Fibroblast of lung (primary cell): Measurements from ENCODE around the gene TRIM67. TPM values are rescaled to one million over a fixed set of nuclear protein-coding genes. Genes with fewer than 3 reads are reported as not detected.

Experiments
- DNase-seq, 2 donors: peaks; one replicate each; pipeline versions ENCODE4 v3.0.0 to v3.0.0-alpha.2; 2010; ENCODE audit warnings: low read depth in 2 of 2
- H2AFZ ChIP-seq: 2 replicates; pipeline ENCODE4 v1.5.1; 2012; ENCODE audit warnings: low read length, control low read depth, inconsistent platforms
- H3K27ac ChIP-seq: 2 replicates; pipeline ENCODE4 v1.5.1; 2011; ENCODE audit warnings: low read length, control low read depth; ENCODE audit not compliant: insufficient read depth
- H3K27me3 ChIP-seq: 2 replicates; pipeline ENCODE4 v1.5.1; 2011; ENCODE audit warnings: mild to moderate bottlenecking, low read length; ENCODE audit not compliant: control insufficient read depth, insufficient read depth
- H3K36me3 ChIP-seq: 2 replicates; pipeline ENCODE4 v1.5.1; 2011; ENCODE audit warnings: low read length; ENCODE audit not compliant: control insufficient read depth, insufficient read depth
- H3K4me1 ChIP-seq: 2 replicates; pipeline ENCODE4 v1.5.1; 2011; ENCODE audit warnings: low read length; ENCODE audit not compliant: control insufficient read depth, insufficient read depth; ENCODE audit errors: extremely low read depth
- H3K4me2 ChIP-seq: 2 replicates; pipeline ENCODE4 v1.5.1; 2011; ENCODE audit warnings: low read length, control low read depth; ENCODE audit not compliant: insufficient read depth; ENCODE audit errors: extremely low read depth
- H3K4me3 ChIP-seq, 4 experiments: fragments of 200-600 bp in 1 of 4; sonication (generic) in 1 of 4; replicated peaks in 1 of 4; 2 replicates each; pipeline ENCODE4 v1.5.1; 2011 to 2016; ENCODE audit warnings: low read length in 4 of 4, low read depth in 3 of 4, mild to moderate bottlenecking in 3 of 4, control low read depth in 2 of 4, inconsistent platforms in 1 of 4, mixed read lengths in 1 of 4; ENCODE audit not compliant: insufficient read depth in 1 of 4; ENCODE audit errors: control extremely low read depth in 1 of 4
- H3K79me2 ChIP-seq: 2 replicates; pipeline ENCODE4 v1.5.1; 2012; ENCODE audit warnings: mild to moderate bottlenecking, low read length, inconsistent platforms; ENCODE audit not compliant: control insufficient read depth, insufficient read depth
- H3K9ac ChIP-seq: 2 replicates; pipeline ENCODE4 v1.5.1; 2011; ENCODE audit warnings: mild to moderate bottlenecking, low read length, control low read depth; ENCODE audit not compliant: insufficient read depth
- H3K9me3 ChIP-seq: 2 replicates; pipeline ENCODE4 v1.5.1; 2012; ENCODE audit warnings: low read depth, low read length; ENCODE audit not compliant: control insufficient read depth, insufficient read depth
- H4K20me1 ChIP-seq: 2 replicates; pipeline ENCODE4 v1.5.1; 2011; ENCODE audit warnings: low read length; ENCODE audit not compliant: control insufficient read depth, insufficient read depth; ENCODE audit errors: extremely low read depth
- CTCF ChIP-seq, 2 donors: IDR thresholded peaks in 1 of 2; conservative IDR thresholded peaks in 1 of 2; 1 replicate in 1 of 2; 2 replicates in 1 of 2; pipeline ENCODE4 v1.5.1; 2011 to 2012; ENCODE audit warnings: low read length in 2 of 2, control low read depth in 1 of 2, inconsistent platforms in 1 of 2, low read depth in 1 of 2, mild to moderate bottlenecking in 1 of 2
- EZH2 ChIP-seq: IDR thresholded peaks from 2 replicates; pipeline ENCODE4 v1.5.1; 2012; ENCODE audit warnings: low read length, control low read depth, mild to moderate bottlenecking; ENCODE audit errors: missing control alignments
- polyA plus RNA-seq, 2 donors: library from polyadenylated mRNA; depleted of rRNA in 1 of 2; stranded (reverse) in 1 of 2; unstranded in 1 of 2; fragments of >200 nt; gene quantifications; 2 replicates each; pipeline ENCODE4 v1.2.1, GENCODE V29; 2011 to 2012; ENCODE audit warnings: missing spikeins in 1 of 2
- total RNA-seq: library from RNA; depleted of rRNA; stranded (reverse); fragments of >200 nt; gene quantifications from 2 replicates; pipeline ENCODE4 v1.2.1, GENCODE V29; 2014

TRIM67 gene
- total and polyA plus RNA-seq, 2 donors (not counting 1 experiment from before 2014, with no cell fraction given): 0.02 to 0.17 TPM

- Histone ChIP-seq H3K4me2 (no peak overlapping the region), H3K36me3 (no peaks in the 10 kb centered on the region), H3K9ac (no peak overlapping the region), H2AFZ (no peak overlapping the region), H3K4me3 (no peak overlapping the region), H3K79me2 (no peaks in the 10 kb centered on the region), H3K9me3 (no peaks in the 10 kb centered on the region), H3K27me3 (peaks cover 30% of the 10 kb centered on the region), H3K27ac (no peak overlapping the region), H4K20me1 (no peaks in the 10 kb centered on the region), H3K4me1 (peaks cover 4% of the 10 kb centered on the region)
- DNase-seq: no peak
- TF ChIP-seq CTCF (conservative IDR thresholded peaks at IDR 0.05 in 1 of 2, IDR thresholded peaks at IDR 0.05 in 1 of 2; ENCODE audit: low read depth in 1 of 2, low read length in 2 of 2): no peak
- no peak for TF ChIP-seq EZH2
Measured at GRCh38 chr1:231159963-231160761, 1.7 kb upstream of the TRIM67 start.

GRCh38 chr1:231160895-231161666, 777 bp upstream of the TRIM67 start:
- Histone ChIP-seq H3K4me1 (peaks cover 4% of the 10 kb centered on the region), H3K27me3 (peaks cover 30% of the 10 kb centered on the region), H2AFZ (no peak overlapping the region), H3K36me3 (no peaks in the 10 kb centered on the region), H3K4me2 (no peak overlapping the region), H4K20me1 (no peaks in the 10 kb centered on the region), H3K79me2 (no peaks in the 10 kb centered on the region), H3K9ac (no peak overlapping the region), H3K27ac (no peak overlapping the region), H3K9me3 (no peaks in the 10 kb centered on the region), H3K4me3 (peak overlapping the region in 1 of 4 experiments; percentile 33)
- no peak for TF ChIP-seq EZH2
- TF ChIP-seq CTCF (conservative IDR thresholded peaks at IDR 0.05 in 1 of 2, IDR thresholded peaks at IDR 0.05 in 1 of 2; ENCODE audit: low read depth in 1 of 2, low read length in 2 of 2): no peak
- DNase-seq: no peak

GRCh38 chr1:231162297-231162969, 575 bp downstream of the TRIM67 start:
- Histone ChIP-seq H2AFZ (no peak overlapping the region), H3K4me3 (peak overlapping the region in 2 of 4 experiments; percentile 21 to 24), H3K79me2 (no peaks in the 10 kb centered on the region), H3K9ac (no peak overlapping the region), H3K27me3 (peaks cover 30% of the 10 kb centered on the region), H4K20me1 (no peaks in the 10 kb centered on the region), H3K27ac (no peak overlapping the region), H3K9me3 (no peaks in the 10 kb centered on the region), H3K4me2 (peak overlapping the region; percentile 75), H3K36me3 (no peaks in the 10 kb centered on the region), H3K4me1 (peaks cover 4% of the 10 kb centered on the region)
- peak; percentile 10 to 62 for DNase-seq
- no peak for TF ChIP-seq EZH2
- TF ChIP-seq CTCF (conservative IDR thresholded peaks at IDR 0.05 in 1 of 2, IDR thresholded peaks at IDR 0.05 in 1 of 2; ENCODE audit: low read depth in 1 of 2, low read length in 2 of 2): no peak
